Measurements from ENCODE around the gene GPR15LG.

The GPR15LG gene

DNA sequence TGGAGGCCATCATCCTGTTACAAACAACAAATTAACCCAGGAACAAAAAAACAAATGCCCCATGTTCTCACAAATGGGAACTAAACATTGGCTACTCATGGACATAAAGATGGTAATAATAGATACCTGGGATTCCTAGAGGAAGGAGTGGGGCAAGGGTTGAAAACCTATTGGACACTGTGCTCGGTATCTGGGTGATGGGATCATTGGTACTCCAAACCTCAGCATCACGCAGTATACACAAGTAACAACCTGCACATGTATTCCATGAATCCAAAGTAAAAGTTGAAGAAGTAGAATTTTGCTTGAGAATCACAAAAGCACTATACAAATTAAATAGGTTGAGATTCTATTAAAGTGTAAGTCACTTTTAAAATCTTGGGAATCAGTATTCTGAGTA lies 17.6 kb upstream of the GPR15LG start:
- no peak overlapping the region for H3K4me3 ChIP-seq (ENCODE audit: insufficient read depth, low read length, poor library complexity, severe bottlenecking)
- no peak overlapping the region for H2AFZ ChIP-seq (ENCODE audit: low read depth, low read length, severe bottlenecking)
- H3K79me2 ChIP-seq (ENCODE audit: insufficient read depth, low read length) = no peaks in the 10 kb centered on the region; the same call in 1 of the 2 replicates
- H3K27me3 ChIP-seq (ENCODE audit: low read length) = no peaks in the 10 kb centered on the region
- no peaks in the 10 kb centered on the region for H3K9me3 ChIP-seq (ENCODE audit: insufficient read depth, low read length)
- H3K9me2 ChIP-seq (replicated peaks; ENCODE audit: insufficient read depth, low read length) = no peaks in the 10 kb centered on the region
- no peak overlapping the region for H3K4me2 ChIP-seq (ENCODE audit: low read depth, low read length, poor library complexity, severe bottlenecking)
- H3K36me3 ChIP-seq (ENCODE audit: low read length) = peaks cover 23% of the 10 kb centered on the region; the same call in 1 of the 2 replicates
- H3K27ac ChIP-seq (ENCODE audit: low read depth, low read length) = no peak overlapping the region
- H4K20me1 ChIP-seq (ENCODE audit: low read depth, low read length) = no peaks in the 10 kb centered on the region
- H3F3A ChIP-seq (ENCODE audit: insufficient read depth) = 0 out of 2 replicates have a peak, but pooled peaks cover 3% of the 10 kb centered on the region
- H3K9ac ChIP-seq (ENCODE audit: low read length) = no peak overlapping the region
- TF ChIP-seq, protein P1, sequence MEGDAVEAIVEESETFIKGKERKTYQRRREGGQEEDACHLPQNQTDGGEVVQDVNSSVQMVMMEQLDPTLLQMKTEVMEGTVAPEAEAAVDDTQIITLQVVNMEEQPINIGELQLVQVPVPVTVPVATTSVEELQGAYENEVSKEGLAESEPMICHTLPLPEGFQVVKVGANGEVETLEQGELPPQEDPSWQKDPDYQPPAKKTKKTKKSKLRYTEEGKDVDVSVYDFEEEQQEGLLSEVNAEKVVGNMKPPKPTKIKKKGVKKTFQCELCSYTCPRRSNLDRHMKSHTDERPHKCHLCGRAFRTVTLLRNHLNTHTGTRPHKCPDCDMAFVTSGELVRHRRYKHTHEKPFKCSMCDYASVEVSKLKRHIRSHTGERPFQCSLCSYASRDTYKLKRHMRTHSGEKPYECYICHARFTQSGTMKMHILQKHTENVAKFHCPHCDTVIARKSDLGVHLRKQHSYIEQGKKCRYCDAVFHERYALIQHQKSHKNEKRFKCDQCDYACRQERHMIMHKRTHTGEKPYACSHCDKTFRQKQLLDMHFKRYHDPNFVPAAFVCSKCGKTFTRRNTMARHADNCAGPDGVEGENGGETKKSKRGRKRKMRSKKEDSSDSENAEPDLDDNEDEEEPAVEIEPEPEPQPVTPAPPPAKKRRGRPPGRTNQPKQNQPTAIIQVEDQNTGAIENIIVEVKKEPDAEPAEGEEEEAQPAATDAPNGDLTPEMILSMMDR (IDR thresholded peaks at IDR 0.05; ENCODE audit: insufficient read depth, low read length, poor library complexity, severe bottlenecking) = no peak
- TF ChIP-seq EZH2phosphoT487 (conservative IDR thresholded peaks at IDR 0.05; ENCODE audit: low read length) = no peak

DNA sequence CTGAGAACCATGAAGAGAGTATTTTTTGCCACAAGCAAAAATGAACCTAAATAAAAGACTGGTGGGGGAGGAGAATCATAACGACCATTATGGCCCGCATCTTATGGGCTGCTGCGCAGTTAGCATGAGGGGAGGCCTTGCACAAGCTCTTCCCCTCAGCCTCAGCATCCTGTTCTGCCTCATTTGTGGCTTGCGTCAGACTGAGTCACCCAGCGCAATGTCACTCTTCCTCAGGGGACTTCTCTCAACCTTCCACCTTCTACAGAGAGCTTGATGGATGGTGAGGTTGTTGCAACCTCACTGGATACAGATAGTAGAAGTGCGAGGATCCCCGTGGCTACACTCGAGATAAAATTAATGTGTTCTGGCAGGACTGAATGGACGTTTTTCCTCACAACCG lies 16.8 kb upstream of the GPR15LG start:
- peaks cover 16% of the 10 kb centered on the region; the same call in 1 of the 2 replicates for H3K36me3 ChIP-seq (ENCODE audit: low read length)
- no peaks in the 10 kb centered on the region for H3K79me2 ChIP-seq (ENCODE audit: insufficient read depth, low read length)
- H2AFZ ChIP-seq (ENCODE audit: low read depth, low read length, severe bottlenecking) = no peak overlapping the region
- no peak overlapping the region for H3K9ac ChIP-seq (ENCODE audit: low read length)
- H3F3A ChIP-seq (ENCODE audit: insufficient read depth) = 0 out of 2 replicates have a peak, but pooled peaks cover 3% of the 10 kb centered on the region
- no peaks in the 10 kb centered on the region for H3K9me2 ChIP-seq (replicated peaks; ENCODE audit: insufficient read depth, low read length)
- no peak overlapping the region for H3K4me2 ChIP-seq (ENCODE audit: low read depth, low read length, poor library complexity, severe bottlenecking)
- no peaks in the 10 kb centered on the region for H3K9me3 ChIP-seq (ENCODE audit: insufficient read depth, low read length)
- no peaks in the 10 kb centered on the region for H4K20me1 ChIP-seq (ENCODE audit: low read depth, low read length)
- H3K27me3 ChIP-seq (ENCODE audit: low read length) = no peaks in the 10 kb centered on the region
- no peak overlapping the region for H3K27ac ChIP-seq (ENCODE audit: low read depth, low read length)
- no peak for TF ChIP-seq EZH2phosphoT487 (conservative IDR thresholded peaks at IDR 0.05; ENCODE audit: low read length)
- TF ChIP-seq, protein P1 (IDR thresholded peaks at IDR 0.05; ENCODE audit: insufficient read depth, low read length, poor library complexity, severe bottlenecking) = no peak
- H3K4me3 ChIP-seq (ENCODE audit: insufficient read depth, low read length, poor library complexity, severe bottlenecking) = no peak overlapping the region

DNA sequence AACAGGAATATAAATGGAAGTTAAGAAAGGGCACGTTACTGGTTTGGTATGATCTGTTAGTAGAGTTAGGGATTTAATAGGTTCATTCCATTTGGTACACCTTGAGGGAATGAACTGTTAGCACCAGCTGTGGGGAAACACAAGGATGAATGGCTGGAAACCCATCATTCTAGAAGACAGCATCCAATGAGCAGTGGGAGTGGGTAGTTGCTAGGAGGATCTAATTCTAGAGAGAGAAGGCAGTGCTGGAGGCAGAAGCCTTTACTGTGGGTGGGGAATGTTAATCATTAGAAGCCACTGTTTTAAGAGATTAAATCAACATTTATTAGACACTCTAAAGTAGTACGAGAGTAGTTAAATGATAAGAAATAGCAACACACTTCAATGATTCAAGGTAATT lies 15.5 kb upstream of the GPR15LG start:
- TF ChIP-seq, protein P1 (IDR thresholded peaks at IDR 0.05; ENCODE audit: insufficient read depth, low read length, poor library complexity, severe bottlenecking) = no peak
- TF ChIP-seq EZH2phosphoT487 (conservative IDR thresholded peaks at IDR 0.05; ENCODE audit: low read length) = no peak
- Histone ChIP-seq H3K9me2 (replicated peaks; ENCODE audit: insufficient read depth, low read length) (no peaks in the 10 kb centered on the region), H3K9me3 (ENCODE audit: insufficient read depth, low read length) (no peaks in the 10 kb centered on the region), H2AFZ (ENCODE audit: low read depth, low read length, severe bottlenecking) (no peak overlapping the region), H3K4me2 (ENCODE audit: low read depth, low read length, poor library complexity, severe bottlenecking) (no peak overlapping the region), H3K79me2 (ENCODE audit: insufficient read depth, low read length) (no peaks in the 10 kb centered on the region), H3K4me3 (ENCODE audit: insufficient read depth, low read length, poor library complexity, severe bottlenecking) (no peak overlapping the region), H3F3A (ENCODE audit: insufficient read depth) (0 out of 2 replicates have a peak, but pooled peaks cover 3% of the 10 kb centered on the region), H3K27ac (ENCODE audit: low read depth, low read length) (no peak overlapping the region), H3K27me3 (ENCODE audit: low read length) (no peaks in the 10 kb centered on the region), H4K20me1 (ENCODE audit: low read depth, low read length) (no peaks in the 10 kb centered on the region), H3K9ac (ENCODE audit: low read length) (no peak overlapping the region), H3K36me3 (ENCODE audit: low read length) (peaks cover 6% of the 10 kb centered on the region; the same call in 1 of the 2 replicates)

Measured in SU-DHL-6 (cell line).